Measurements from ENCODE around the gene FIBCD1. TPM values are rescaled to one million over a fixed set of nuclear protein-coding genes. Genes with fewer than 3 reads are reported as not detected.

The FIBCD1 gene
- total RNA-seq, 1 experiment from 2014 or later, result 6.6 TPM

DNA sequence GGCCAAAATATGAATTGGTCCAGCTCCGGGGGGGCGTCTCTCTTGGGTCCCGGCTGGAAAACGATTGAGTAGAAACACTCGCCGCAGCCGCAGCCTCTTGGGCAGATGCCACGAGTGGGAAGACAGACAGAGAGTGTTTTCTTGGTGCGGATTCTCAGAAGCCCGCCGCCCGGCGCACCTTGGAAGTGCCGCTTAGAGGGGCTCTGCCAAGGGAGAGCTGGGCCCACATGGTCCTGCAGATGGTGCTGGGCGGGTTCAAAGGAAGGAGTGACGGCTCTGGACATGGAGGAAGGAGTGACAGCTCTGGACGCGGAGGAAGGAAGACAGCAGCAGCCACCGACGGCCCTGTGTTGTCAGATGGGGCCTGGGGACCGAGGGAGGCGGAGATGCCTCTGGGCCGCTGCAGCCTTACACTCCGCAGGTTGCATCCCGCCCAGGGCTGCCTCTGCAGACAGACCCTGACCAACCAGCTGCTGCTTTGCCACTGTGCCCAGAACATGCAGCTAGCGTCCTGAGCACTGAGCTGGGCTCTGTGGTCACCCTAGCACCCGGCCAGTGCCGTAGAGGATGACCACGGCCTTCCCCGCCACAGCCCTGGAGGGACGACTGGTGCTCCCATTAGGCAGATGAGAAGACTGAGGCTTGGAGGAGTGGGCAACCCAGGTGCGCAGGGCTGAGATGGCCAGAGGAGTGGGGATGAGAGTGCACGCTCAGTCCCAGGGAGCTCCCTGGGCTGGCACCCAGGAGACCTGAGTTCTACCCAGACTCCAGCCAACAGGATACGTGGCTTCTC is 21.7 kb downstream of the FIBCD1 start (continued):
- TF ChIP-seq ELF4 (CRISPR knock-in tag; IDR thresholded peaks at IDR 0.05; ENCODE audit: low read depth) (no peak), EMX1 (CRISPR knock-in tag; IDR thresholded peaks at IDR 0.05) (no peak), SP1 (CRISPR knock-in tag; conservative IDR thresholded peaks at IDR 0.05) (no peak), MXD4 (CRISPR knock-in tag; IDR thresholded peaks at IDR 0.05; ENCODE audit: borderline replicate concordance) (no peak), SMAD4 (CRISPR knock-in tag; IDR thresholded peaks at IDR 0.05) (no peak)
- TF ChIP-seq, protein P1, sequence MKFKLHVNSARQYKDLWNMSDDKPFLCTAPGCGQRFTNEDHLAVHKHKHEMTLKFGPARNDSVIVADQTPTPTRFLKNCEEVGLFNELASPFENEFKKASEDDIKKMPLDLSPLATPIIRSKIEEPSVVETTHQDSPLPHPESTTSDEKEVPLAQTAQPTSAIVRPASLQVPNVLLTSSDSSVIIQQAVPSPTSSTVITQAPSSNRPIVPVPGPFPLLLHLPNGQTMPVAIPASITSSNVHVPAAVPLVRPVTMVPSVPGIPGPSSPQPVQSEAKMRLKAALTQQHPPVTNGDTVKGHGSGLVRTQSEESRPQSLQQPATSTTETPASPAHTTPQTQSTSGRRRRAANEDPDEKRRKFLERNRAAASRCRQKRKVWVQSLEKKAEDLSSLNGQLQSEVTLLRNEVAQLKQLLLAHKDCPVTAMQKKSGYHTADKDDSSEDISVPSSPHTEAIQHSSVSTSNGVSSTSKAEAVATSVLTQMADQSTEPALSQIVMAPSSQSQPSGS (CRISPR knock-in tag; IDR thresholded peaks at IDR 0.05; ENCODE audit: borderline replicate concordance, low read depth), result no peak
- TF ChIP-seq, protein P2, sequence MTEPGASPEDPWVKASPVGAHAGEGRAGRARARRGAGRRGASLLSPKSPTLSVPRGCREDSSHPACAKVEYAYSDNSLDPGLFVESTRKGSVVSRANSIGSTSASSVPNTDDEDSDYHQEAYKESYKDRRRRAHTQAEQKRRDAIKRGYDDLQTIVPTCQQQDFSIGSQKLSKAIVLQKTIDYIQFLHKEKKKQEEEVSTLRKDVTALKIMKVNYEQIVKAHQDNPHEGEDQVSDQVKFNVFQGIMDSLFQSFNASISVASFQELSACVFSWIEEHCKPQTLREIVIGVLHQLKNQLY (CRISPR knock-in tag; IDR thresholded peaks at IDR 0.05), result no peak
- TF ChIP-seq, protein P3, sequence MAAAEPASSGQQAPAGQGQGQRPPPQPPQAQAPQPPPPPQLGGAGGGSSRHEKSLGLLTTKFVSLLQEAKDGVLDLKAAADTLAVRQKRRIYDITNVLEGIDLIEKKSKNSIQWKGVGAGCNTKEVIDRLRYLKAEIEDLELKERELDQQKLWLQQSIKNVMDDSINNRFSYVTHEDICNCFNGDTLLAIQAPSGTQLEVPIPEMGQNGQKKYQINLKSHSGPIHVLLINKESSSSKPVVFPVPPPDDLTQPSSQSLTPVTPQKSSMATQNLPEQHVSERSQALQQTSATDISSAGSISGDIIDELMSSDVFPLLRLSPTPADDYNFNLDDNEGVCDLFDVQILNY (CRISPR knock-in tag; IDR thresholded peaks at IDR 0.05), result no peak

DNA sequence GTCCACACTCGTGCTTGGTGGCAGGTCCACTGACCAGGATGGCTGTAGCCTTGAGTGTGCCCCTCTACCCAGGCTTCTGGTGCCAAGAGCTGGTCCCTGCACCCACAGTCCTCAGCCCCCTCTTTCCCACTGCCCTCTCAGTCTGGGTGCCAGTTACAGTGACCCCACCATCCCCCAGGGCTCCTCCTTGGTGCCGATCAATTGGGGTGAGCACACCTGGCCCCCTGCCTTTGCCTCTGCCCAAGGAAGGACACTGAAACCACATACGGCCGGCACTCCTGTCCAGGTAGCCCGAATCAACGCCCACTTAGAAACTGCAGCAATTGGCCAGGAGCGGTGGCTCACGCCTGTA is 24.0 kb downstream of the FIBCD1 start:
- DNase-seq (ENCODE audit: low spot score) (no peak), ATAC-seq (no peak)
- TF ChIP-seq, protein P4, sequence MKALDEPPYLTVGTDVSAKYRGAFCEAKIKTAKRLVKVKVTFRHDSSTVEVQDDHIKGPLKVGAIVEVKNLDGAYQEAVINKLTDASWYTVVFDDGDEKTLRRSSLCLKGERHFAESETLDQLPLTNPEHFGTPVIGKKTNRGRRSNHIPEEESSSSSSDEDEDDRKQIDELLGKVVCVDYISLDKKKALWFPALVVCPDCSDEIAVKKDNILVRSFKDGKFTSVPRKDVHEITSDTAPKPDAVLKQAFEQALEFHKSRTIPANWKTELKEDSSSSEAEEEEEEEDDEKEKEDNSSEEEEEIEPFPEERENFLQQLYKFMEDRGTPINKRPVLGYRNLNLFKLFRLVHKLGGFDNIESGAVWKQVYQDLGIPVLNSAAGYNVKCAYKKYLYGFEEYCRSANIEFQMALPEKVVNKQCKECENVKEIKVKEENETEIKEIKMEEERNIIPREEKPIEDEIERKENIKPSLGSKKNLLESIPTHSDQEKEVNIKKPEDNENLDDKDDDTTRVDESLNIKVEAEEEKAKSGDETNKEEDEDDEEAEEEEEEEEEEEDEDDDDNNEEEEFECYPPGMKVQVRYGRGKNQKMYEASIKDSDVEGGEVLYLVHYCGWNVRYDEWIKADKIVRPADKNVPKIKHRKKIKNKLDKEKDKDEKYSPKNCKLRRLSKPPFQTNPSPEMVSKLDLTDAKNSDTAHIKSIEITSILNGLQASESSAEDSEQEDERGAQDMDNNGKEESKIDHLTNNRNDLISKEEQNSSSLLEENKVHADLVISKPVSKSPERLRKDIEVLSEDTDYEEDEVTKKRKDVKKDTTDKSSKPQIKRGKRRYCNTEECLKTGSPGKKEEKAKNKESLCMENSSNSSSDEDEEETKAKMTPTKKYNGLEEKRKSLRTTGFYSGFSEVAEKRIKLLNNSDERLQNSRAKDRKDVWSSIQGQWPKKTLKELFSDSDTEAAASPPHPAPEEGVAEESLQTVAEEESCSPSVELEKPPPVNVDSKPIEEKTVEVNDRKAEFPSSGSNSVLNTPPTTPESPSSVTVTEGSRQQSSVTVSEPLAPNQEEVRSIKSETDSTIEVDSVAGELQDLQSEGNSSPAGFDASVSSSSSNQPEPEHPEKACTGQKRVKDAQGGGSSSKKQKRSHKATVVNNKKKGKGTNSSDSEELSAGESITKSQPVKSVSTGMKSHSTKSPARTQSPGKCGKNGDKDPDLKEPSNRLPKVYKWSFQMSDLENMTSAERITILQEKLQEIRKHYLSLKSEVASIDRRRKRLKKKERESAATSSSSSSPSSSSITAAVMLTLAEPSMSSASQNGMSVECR (CRISPR knock-in tag; IDR thresholded peaks at IDR 0.05; ENCODE audit: borderline replicate concordance), result no peak
- TF ChIP-seq NFYB (CRISPR knock-in tag; conservative IDR thresholded peaks at IDR 0.05; ENCODE audit: low read depth) (no peak), NR2C2 (CRISPR knock-in tag; IDR thresholded peaks at IDR 0.05) (no peak), SP1 (CRISPR knock-in tag; conservative IDR thresholded peaks at IDR 0.05) (no peak), ZNF219 (CRISPR knock-in tag; IDR thresholded peaks at IDR 0.05; ENCODE audit: borderline replicate concordance) (no peak), NFE2L1 (CRISPR knock-in tag; IDR thresholded peaks at IDR 0.05) (no peak)
- TF ChIP-seq, protein P5, sequence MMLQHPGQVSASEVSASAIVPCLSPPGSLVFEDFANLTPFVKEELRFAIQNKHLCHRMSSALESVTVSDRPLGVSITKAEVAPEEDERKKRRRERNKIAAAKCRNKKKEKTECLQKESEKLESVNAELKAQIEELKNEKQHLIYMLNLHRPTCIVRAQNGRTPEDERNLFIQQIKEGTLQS (CRISPR knock-in tag; conservative IDR thresholded peaks at IDR 0.05), result no peak
- TF ChIP-seq, protein P2 (CRISPR knock-in tag; IDR thresholded peaks at IDR 0.05), result no peak
- TF ChIP-seq, protein P6, sequence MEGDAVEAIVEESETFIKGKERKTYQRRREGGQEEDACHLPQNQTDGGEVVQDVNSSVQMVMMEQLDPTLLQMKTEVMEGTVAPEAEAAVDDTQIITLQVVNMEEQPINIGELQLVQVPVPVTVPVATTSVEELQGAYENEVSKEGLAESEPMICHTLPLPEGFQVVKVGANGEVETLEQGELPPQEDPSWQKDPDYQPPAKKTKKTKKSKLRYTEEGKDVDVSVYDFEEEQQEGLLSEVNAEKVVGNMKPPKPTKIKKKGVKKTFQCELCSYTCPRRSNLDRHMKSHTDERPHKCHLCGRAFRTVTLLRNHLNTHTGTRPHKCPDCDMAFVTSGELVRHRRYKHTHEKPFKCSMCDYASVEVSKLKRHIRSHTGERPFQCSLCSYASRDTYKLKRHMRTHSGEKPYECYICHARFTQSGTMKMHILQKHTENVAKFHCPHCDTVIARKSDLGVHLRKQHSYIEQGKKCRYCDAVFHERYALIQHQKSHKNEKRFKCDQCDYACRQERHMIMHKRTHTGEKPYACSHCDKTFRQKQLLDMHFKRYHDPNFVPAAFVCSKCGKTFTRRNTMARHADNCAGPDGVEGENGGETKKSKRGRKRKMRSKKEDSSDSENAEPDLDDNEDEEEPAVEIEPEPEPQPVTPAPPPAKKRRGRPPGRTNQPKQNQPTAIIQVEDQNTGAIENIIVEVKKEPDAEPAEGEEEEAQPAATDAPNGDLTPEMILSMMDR (IDR thresholded peaks at IDR 0.05), result no peak
- no peaks in the 10 kb centered on the region for H3K36me3 Mint-ChIP-seq
- H3K27me3 Mint-ChIP-seq (ENCODE audit: low read depth), result no peaks in the 10 kb centered on the region
- POLR2A ChIA-PET, result no interaction called here
- CTCF ChIA-PET, result interaction anchor here (1.3 kb wide), 1 partner anchor 142 kb away, joined by 3 read pairs; no protein-coding TSS in a partner anchor
- H3K27ac Mint-ChIP-seq, result no peak overlapping the region
- no peak overlapping the region for H3K4me3 Mint-ChIP-seq
- H3K9me3 Mint-ChIP-seq, result no peaks in the 10 kb centered on the region
- H3K4me1 Mint-ChIP-seq, result peaks cover 9% of the 10 kb centered on the region
